Occipital lobe (tissue), 2 donors: Measurements from ENCODE around the gene FOXE3. TPM values are rescaled to one million over a fixed set of nuclear protein-coding genes. Genes with fewer than 3 reads are reported as not detected.
"Not testable (repeated sequence)": the region's sequence is repeated elsewhere in the genome, so short reads cannot be mapped to it uniquely, and the experiment has no call there.

Experiments used
- DNase-seq: peaks from one replicate; lab custom pipeline; 2025; lab: John Stamatoyannopoulos, UW
- total RNA-seq: library from RNA; depleted of rRNA; stranded (reverse); fragments of >200 nt; gene quantifications from one replicate; pipeline ENCODE4 v1.2.3, GENCODE V29; 2014

Gene FOXE3
- total RNA-seq, 1 donor from 2014 or later = not detected

DNA sequence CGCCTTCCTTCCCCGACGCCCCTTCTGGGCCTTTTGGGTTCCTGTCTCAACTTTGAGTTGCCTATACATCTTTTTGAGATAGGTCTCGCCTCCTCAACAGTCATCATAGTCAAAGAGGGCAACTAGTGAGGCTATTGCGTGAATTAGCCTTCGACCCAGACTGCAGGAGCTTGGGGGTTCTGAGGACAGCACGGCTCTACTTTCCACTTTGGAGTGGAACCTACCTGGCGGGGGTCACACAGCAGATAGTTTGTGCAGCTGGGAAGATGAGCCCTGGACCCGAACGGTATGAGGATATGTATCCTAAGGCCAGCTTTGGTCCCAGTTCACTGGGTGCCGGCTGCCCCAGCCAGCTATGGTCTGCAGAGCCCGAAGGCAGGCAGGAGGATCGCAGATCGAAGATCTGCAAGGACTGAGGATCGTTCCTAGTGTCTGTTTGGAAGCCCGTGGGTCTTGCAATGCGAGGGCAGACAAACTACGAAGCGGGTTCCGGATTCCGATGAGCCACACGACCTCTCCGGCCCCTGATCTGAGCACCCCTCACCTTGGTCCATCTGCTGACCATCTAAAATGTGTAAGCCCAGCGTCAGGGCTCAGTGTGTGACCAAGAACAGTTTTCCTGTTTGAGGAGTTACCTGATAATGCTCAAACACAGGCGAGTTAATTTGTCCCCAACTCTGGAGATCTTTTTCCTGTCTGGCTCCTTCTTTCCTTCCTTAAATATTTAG is 29.9 kb downstream of the FOXE3 start:
- DNase-seq = no peak

DNA sequence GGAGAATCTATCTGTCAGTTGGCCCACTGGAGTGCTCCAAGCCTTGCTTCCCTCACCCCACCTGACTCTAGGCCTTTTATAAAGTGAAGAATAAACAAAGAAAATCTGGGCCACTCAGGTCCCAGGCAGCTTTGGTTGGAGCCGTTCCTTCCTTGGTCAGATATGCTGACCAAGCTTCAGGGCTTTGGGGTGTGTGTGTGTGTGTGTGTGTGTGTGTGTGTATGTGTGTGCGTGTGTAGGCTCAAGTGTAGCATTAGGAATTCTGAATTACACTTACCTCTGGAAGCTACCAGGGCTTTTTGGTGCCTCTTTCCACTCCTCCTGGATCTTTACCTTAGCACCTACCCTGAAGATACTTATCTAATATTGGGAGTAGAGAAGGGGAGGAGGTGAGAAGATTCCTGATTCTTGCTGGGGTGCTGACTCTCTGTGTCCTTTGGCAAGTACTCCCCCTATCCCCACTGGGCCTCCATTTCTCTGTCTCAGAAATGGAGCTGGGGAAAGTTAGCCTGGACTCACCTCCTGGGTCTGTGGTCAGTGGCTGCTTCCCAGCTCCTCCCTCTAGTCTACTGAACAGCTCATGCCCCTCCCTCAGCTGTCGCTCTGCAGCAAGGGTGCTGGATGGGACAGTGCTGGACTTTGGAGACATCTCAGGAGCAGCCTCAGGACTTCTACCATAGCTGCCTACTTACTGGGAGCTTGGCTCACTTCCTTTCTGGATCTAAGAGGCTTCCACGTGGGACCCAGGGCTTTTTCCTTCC is 32.6 kb downstream of the FOXE3 start:
- DNase-seq = no peak

- no peak for DNase-seq
These were observed 33.9 kb downstream of the FOXE3 start for GRCh38 chr1:47449822-47450552.

GRCh38 chr1:47450606-47451005 is 34.5 kb downstream of the FOXE3 start:
- DNase-seq = no peak

DNA sequence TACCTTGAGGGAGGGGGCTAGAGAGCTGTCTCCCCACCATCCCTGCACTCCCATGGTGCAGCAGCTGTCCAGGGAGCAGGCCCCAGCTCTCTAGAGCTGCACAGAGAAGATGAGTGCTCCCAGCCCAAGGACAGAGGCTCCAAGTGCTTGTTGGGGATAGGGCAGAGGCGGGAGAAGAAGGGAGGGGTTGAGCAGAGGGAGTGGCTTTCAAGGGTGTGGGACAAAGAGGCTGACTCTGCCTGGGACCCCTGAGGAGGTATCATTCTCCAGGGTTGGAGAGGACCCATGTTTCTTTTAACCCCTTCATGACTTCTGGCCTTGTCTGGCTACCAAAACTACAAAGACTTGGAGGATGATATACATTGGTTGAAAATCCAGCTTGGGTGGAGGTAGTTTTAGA is 36.3 kb downstream of the FOXE3 start:
- DNase-seq = no peak

GRCh38 chr1:47453910-47454309 is 37.8 kb downstream of the FOXE3 start:
- DNase-seq = not testable (repeated sequence)

GRCh38 chr1:47456250-47456649 is 40.2 kb downstream of the FOXE3 start:
- DNase-seq = no peak

DNA sequence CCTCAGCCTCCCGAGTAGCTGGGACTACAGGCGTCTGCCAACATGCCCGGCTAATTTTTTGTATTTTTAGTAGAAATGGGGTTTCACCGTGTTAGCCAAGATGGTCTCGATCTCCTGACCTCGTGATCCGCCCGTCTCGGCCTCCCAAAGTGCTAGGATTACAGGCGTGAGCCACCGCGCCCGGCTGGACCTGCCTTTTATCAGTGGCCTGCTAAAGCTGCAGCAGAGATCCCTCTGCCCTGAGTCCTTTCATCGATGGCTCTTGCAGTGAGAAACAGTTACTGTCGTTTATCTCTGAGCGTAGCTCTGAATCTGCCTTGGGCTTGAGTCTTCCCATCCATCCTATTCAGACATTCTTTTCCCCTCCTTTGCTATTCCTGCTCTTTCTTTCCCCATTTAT is 41.5 kb downstream of the FOXE3 start:
- not testable (repeated sequence) for DNase-seq

DNA sequence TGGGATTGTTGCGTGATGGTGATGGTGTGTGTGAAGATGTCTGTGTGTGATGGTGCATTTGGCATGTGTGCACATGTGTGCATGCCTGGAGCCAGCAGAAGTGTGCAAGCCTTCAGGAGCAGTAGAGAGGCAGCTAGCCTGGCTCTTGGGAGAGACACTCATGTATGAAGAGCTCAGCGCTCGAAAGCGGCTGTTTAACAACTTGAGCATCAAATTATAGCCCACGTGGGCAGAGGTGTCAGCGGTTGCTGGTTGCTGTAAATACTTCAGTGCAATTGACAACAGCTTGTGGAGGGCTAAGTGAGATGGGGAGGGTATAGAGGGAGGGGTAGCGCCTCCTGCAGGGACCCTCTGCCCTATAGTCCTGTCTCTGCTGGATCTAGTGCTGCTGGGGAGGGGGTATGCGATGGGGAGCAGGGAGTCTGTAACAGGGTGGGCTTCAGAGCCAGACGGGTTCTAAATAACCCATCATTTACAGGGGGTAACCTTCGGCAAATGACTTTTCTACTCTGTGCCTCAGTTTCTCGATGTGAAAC is 43.2 kb downstream of the FOXE3 start:
- DNase-seq = no peak

GRCh38 chr1:47460040-47460439 is 44.0 kb downstream of the FOXE3 start:
- DNase-seq = no peak

DNA sequence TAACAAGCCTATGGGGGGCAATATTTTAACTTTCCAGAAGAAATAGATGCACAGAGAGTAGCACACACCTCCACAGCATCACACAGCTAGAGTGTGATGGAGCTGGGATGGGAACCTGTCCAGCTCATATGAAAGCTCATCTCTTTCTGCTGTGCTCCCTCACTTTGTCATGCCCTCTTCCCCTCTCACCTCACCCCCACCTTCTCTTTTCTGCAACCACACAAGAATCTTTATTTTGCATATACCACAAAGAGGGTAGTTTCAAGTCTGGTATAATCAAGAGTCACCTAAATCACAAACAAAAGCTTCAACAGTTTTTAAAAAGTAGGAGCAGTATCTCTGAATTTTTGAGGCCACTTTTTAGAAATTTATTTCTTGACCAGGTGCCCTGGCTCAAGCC is 44.4 kb downstream of the FOXE3 start:
- no peak for DNase-seq

DNA sequence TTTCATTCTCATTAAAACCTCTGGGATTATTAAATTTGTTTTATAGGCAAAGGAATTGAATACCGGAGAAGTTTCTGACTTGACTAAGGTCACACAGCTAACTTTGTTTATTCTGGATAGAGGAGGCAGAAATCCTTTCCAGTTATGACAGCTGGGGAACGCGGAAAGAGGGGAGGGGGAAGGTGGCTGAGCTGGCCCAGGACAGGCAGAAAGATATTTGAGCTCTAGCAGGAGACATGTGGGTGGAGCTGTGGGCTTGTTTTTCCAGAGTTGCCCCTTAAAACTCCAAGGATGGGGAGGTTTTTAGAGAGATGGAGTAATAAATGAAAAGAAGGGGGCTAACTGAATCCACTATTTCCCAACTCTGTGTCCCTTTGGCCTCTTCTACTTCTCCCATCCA is 49.5 kb downstream of the FOXE3 start:
- DNase-seq = no peak

Other genes with a start within 250 kb of the FOXE3 start
- not detected for gene PDZK1IP1, start 226.2 kb upstream of the FOXE3 start, total RNA-seq
- gene TAL1, start 184.1 kb upstream of the FOXE3 start, total RNA-seq = 1.6 TPM
- 9.4 TPM for gene STIL, start 102.1 kb upstream of the FOXE3 start, total RNA-seq
- gene CMPK1, start 82.5 kb upstream of the FOXE3 start, total RNA-seq = 147 TPM
- gene FOXD2, start 21.8 kb downstream of the FOXE3 start, total RNA-seq = 0.31 TPM